A673 (cell line): ENCODE measurements around the gene NIN. TPM values are rescaled to one million over a fixed set of nuclear protein-coding genes. Genes with fewer than 3 reads are reported as not detected.

Source experiments
- BruUV-seq: library from RNA; stranded (reverse); fragments of 400-500 nt; replicated peaks from 2 replicates; lab custom pipeline; 2021; lab: Mats Ljungman, UMichigan
- CTCF ChIA-PET: fragments of 300-600 bp; sonication (Branson Sonifier 250); formaldehyde crosslinking; loops from one replicate; lab custom pipeline; 2022; ENCODE audit warnings: antibody characterized with exemption; lab: Charles Lee
- POLR2A ChIA-PET: fragments of 300-600 bp; sonication (Branson Sonifier 250); formaldehyde crosslinking; loops from one replicate; lab custom pipeline; 2022; ENCODE audit warnings: antibody characterized with exemption; ENCODE audit not compliant: low non-redundant PET; lab: Charles Lee
- DNase-seq: peaks from one replicate; pipeline ENCODE4 v3.0.0-alpha.2; 2015; ENCODE audit warnings: low spot score
- H3K27ac ChIP-seq: fragments of 200-600 bp; sonication (generic); 2 replicates; pipeline ENCODE4 v1.5.1; 2016; ENCODE audit warnings: mixed run types, low read depth, mild to moderate bottlenecking, mixed read lengths, antibody characterized with exemption, low read length; ENCODE audit not compliant: poor library complexity, severe bottlenecking
- H3K27me3 ChIP-seq: fragments of 200-600 bp; sonication (generic); replicated peaks from 2 replicates; pipeline ENCODE4 v1.6.1; 2017; ENCODE audit warnings: mixed run types, low read depth, mild to moderate bottlenecking, mixed read lengths, antibody characterized with exemption, low read length; ENCODE audit not compliant: insufficient read depth, poor library complexity
- H3K36me3 ChIP-seq: fragments of 200-600 bp; sonication (generic); 2 replicates; pipeline ENCODE4 v1.6.1; 2016; ENCODE audit warnings: mixed run types, mild to moderate bottlenecking, mixed read lengths, antibody characterized with exemption, low read length; ENCODE audit not compliant: insufficient read depth, poor library complexity, severe bottlenecking
- H3K4me1 ChIP-seq: fragments of 200-600 bp; sonication (generic); 2 replicates; pipeline ENCODE4 v1.6.1; 2017; ENCODE audit warnings: mixed run types, mild to moderate bottlenecking, mixed read lengths, antibody characterized with exemption, low read length; ENCODE audit not compliant: insufficient read depth, poor library complexity, severe bottlenecking
- H3K4me3 ChIP-seq: fragments of 200-600 bp; sonication (generic); 2 replicates; pipeline ENCODE4 v1.5.1; 2016; ENCODE audit warnings: low read depth, mixed run types, mild to moderate bottlenecking, mixed read lengths, low read length; ENCODE audit not compliant: poor library complexity, severe bottlenecking
- H3K9me3 ChIP-seq: fragments of 200-600 bp; sonication (generic); 2 replicates; pipeline ENCODE4 v1.6.1; 2016; ENCODE audit warnings: mixed run types, low read depth, mild to moderate bottlenecking, mixed read lengths, antibody characterized with exemption, low read length; ENCODE audit not compliant: poor library complexity, severe bottlenecking
- CTCF ChIP-seq: fragments of 300-800, 200-600 bp; sonication (generic); conservative IDR thresholded peaks from 2 replicates; pipeline ENCODE4 v1.5.1; 2017; ENCODE audit warnings: low read depth, mild to moderate bottlenecking, antibody characterized with exemption, low read length, moderate library complexity, mixed read lengths
- EZH2 ChIP-seq: fragments of 200-600 bp; sonication (generic); IDR thresholded peaks from 2 replicates; pipeline ENCODE4 v1.6.1; 2017; ENCODE audit warnings: borderline replicate concordance, low read depth, mild to moderate bottlenecking, mixed read lengths, antibody characterized with exemption, low read length; ENCODE audit not compliant: poor library complexity, severe bottlenecking
- intact Hi-C: fragments of 100-400 bp; cut with micrococcal nuclease; formaldehyde crosslinking; loops from one replicate; pipeline ENCODE4 v1.10.0; 2022; ENCODE audit not compliant: unreplicated experiment
- total RNA-seq: library from RNA; stranded (reverse); gene quantifications from 2 replicates; pipeline ENCODE4 v1.2.3, GENCODE V29; 2021

NIN gene
- total RNA-seq, 1 experiment from 2014 or later, result 63.5 TPM

- CTCF ChIA-PET, result no interaction called here
- intact Hi-C loops, result no loop called here
- Histone ChIP-seq H3K27ac (no peak overlapping the region), H3K4me3 (no peak overlapping the region), H3K27me3 (no peaks in the 10 kb centered on the region), H3K36me3 (no peaks in the 10 kb centered on the region), H3K4me1 (peaks cover 3% of the 10 kb centered on the region), H3K9me3 (no peaks in the 10 kb centered on the region)
- TF ChIP-seq EZH2 (no peak), CTCF (no peak)
- no peak for DNase-seq
- BruUV-seq, result no TSS peak
- POLR2A ChIA-PET, result no interaction called here
Observed at GRCh38 chr14:50792634-50793068, 38.3 kb downstream of the NIN start.

- no peak overlapping the region for H3K27ac ChIP-seq
- no peaks in the 10 kb centered on the region for H3K9me3 ChIP-seq
- no peaks in the 10 kb centered on the region for H3K36me3 ChIP-seq
- intact Hi-C loops, result no loop called here
- no peak for DNase-seq
- H3K27me3 ChIP-seq, result no peaks in the 10 kb centered on the region
- ChIA-PET POLR2A (interaction anchor here (0.6 kb wide), 1 partner anchor 1304 kb away, joined by 4 read pairs; no protein-coding TSS in a partner anchor), CTCF (no interaction called here)
- H3K4me1 ChIP-seq, result peaks cover 4% of the 10 kb centered on the region
- TF ChIP-seq EZH2 (no peak), CTCF (no peak)
- BruUV-seq, result no TSS peak
- no peak overlapping the region for H3K4me3 ChIP-seq
Observed at GRCh38 chr14:50792051-50792477, 38.9 kb downstream of the NIN start.

- H3K4me1 ChIP-seq, result peaks cover 12% of the 10 kb centered on the region
- BruUV-seq, result no TSS peak
- CTCF ChIA-PET, result no interaction called here
- no peak overlapping the region for H3K27ac ChIP-seq
- intact Hi-C loops, result no loop called here
- H3K27me3 ChIP-seq, result no peaks in the 10 kb centered on the region
- no peak for TF ChIP-seq EZH2
- TF ChIP-seq CTCF, result no peak
- H3K4me3 ChIP-seq, result no peak overlapping the region
- H3K9me3 ChIP-seq, result no peaks in the 10 kb centered on the region
- DNase-seq, result no peak
- POLR2A ChIA-PET, result no interaction called here
- H3K36me3 ChIP-seq, result no peaks in the 10 kb centered on the region
Observed at GRCh38 chr14:50791201-50791600, 39.8 kb downstream of the NIN start.
